GM13977 (cell line): ENCODE data around the gene TNP2.

Experiments used
- DNase-seq: peaks from one replicate; pipeline ENCODE4 v3.0.0; 2012; ENCODE audit warnings: low spot score
- CTCF ChIP-seq: IDR thresholded peaks from 2 replicates; pipeline ENCODE4 v1.5.1; 2012; ENCODE audit warnings: mild to moderate bottlenecking, control low read depth; ENCODE audit not compliant: insufficient read depth; ENCODE audit errors: extremely low read depth, missing control alignments
- in situ Hi-C: fragments of 300-500 bp; cut with MboI; formaldehyde crosslinking; loops from one replicate; pipeline ENCODE4 v1.12.0; 2022; ENCODE audit warnings: low sequenced_read_pairs, low pct_unique_long_range_greater_than_20kb, mixed read lengths, inconsistent platforms; ENCODE audit not compliant: unreplicated experiment

The TNP2 gene

GRCh38 chr16:11307639-11308492 is 38.7 kb upstream of the TNP2 start:
- in situ Hi-C loops, result no loop called here
- no peak for TF ChIP-seq CTCF
- DNase-seq, result no peak

GRCh38 chr16:11306997-11307638 is 38.0 kb upstream of the TNP2 start:
- DNase-seq, result no peak
- TF ChIP-seq CTCF, result no peak
- in situ Hi-C loops, result no loop called here

- in situ Hi-C loops, result no loop called here
- DNase-seq, result no peak
- TF ChIP-seq CTCF, result no peak
These were observed 37.3 kb upstream of the TNP2 start for GRCh38 chr16:11306381-11306780.

GRCh38 chr16:11303405-11304138 is 34.4 kb upstream of the TNP2 start:
- no peak for DNase-seq
- in situ Hi-C loops, result no loop called here
- no peak for TF ChIP-seq CTCF

- DNase-seq, result no peak
- in situ Hi-C loops, result no loop called here
- no peak for TF ChIP-seq CTCF
These were observed 33.9 kb upstream of the TNP2 start for GRCh38 chr16:11302977-11303376.

GRCh38 chr16:11301645-11302501 is 32.7 kb upstream of the TNP2 start:
- TF ChIP-seq CTCF, result no peak

More at GRCh38 chr16:11301645-11302501, 32.7 kb upstream of the TNP2 start:
- in situ Hi-C loops, result no loop called here
- no peak for DNase-seq
